ENCODE data around the gene SCARB1.

DNA sequence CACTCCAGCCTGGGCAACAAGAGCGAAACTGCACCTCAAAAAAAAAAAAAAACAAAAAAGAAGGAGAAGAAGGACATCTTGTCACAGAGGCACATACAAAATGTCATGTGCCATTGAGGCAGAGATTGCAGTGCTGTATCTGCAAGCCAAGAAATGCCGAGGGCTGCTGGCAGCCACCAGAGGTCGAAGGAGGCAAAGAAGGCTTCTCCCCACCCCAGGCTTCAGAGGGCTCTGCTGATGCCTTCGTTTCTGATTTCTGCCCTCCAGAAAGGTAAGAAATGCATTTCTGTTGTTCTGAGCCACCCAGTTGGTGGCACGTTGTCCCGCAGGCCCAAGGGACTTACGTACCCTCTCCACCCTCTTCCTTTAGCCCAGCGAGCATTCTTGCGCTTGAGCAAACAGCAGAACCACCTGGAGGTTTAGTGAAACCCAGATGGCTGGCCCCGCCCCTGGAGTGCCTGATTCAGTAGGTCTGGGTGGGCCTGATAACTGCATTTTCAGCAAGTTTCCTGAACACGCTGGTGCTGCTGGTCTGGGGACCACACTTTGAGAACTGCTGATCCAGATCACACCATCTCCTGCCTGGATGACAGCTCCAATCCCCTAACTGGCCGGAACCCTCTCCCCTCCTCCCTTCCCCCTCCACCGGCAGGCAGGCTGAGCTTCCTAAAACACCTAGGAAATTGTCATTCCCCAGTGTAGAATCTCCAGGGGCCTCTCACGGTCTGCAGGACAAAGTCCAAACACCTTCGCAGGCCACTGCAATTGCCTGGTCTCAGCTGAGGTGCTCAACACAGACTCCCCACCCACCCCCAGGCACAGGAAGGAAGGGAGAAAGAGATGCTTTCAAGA, 21.1 kb upstream of the SCARB1 start:
- TF ChIP-seq, protein P1, sequence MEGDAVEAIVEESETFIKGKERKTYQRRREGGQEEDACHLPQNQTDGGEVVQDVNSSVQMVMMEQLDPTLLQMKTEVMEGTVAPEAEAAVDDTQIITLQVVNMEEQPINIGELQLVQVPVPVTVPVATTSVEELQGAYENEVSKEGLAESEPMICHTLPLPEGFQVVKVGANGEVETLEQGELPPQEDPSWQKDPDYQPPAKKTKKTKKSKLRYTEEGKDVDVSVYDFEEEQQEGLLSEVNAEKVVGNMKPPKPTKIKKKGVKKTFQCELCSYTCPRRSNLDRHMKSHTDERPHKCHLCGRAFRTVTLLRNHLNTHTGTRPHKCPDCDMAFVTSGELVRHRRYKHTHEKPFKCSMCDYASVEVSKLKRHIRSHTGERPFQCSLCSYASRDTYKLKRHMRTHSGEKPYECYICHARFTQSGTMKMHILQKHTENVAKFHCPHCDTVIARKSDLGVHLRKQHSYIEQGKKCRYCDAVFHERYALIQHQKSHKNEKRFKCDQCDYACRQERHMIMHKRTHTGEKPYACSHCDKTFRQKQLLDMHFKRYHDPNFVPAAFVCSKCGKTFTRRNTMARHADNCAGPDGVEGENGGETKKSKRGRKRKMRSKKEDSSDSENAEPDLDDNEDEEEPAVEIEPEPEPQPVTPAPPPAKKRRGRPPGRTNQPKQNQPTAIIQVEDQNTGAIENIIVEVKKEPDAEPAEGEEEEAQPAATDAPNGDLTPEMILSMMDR (IDR thresholded peaks at IDR 0.05; ENCODE audit: borderline replicate concordance, extremely low read depth, low read length, poor library complexity, severe bottlenecking) = no peak
- TF ChIP-seq EZH2 (IDR thresholded peaks at IDR 0.05; ENCODE audit: borderline replicate concordance, low read depth, low read length, severe bottlenecking) = no peak

Data from DND-41 (cell line).